Peyer's patch (tissue), 4 donors: Measurements from ENCODE around the gene CERS6.

ENCODE experiments used
- POLR2A ChIP-seq, 2 donors: fragments of 450-650 bp; IDR thresholded peaks; one replicate each; pipeline ENCODE4 v1.5.1; 2017; ENCODE audit warnings: antibody characterized with exemption in 2 of 2, mild to moderate bottlenecking in 2 of 2, moderate library complexity in 2 of 2
- TF ChIP-seq, protein P1 (sequence below), 6 experiments: fragments of 450-650 bp in 4 of 6; fragments of 200-600 bp in 2 of 6; sonication (generic) in 1 of 6; IDR thresholded peaks; one replicate each; pipeline ENCODE4 v1.5.1; 2017 to 2019; ENCODE audit warnings: antibody characterized with exemption in 6 of 6, mild to moderate bottlenecking in 3 of 6, moderate library complexity in 1 of 6

DNA sequence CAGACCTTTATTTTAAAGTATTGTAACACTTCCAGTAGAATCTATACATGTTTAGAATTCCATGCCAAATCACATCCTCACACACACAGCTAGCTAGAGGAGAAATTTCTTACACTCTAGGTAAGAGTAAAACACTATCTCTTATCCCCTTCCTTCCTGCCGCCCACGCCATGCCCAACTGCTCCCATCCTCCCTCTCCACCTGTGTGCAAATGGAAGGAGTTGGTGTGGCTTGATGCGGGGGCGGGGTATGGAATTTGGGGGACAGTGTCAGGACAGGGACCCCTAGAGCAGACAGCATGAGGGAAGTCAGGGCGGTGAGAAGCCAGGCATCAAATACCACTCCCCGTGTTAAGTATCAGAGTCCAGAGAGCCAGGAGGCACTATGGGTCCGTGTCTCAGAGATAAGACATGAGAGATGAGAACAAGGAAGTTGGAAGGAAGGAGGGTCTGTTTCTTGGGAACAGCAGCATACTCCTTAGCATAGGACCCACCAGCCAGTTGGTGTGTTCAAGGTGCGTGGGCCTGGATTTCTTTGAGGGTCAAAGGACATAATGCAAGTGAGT lies 297.8 kb downstream of the CERS6 start:
- TF ChIP-seq, protein P1, sequence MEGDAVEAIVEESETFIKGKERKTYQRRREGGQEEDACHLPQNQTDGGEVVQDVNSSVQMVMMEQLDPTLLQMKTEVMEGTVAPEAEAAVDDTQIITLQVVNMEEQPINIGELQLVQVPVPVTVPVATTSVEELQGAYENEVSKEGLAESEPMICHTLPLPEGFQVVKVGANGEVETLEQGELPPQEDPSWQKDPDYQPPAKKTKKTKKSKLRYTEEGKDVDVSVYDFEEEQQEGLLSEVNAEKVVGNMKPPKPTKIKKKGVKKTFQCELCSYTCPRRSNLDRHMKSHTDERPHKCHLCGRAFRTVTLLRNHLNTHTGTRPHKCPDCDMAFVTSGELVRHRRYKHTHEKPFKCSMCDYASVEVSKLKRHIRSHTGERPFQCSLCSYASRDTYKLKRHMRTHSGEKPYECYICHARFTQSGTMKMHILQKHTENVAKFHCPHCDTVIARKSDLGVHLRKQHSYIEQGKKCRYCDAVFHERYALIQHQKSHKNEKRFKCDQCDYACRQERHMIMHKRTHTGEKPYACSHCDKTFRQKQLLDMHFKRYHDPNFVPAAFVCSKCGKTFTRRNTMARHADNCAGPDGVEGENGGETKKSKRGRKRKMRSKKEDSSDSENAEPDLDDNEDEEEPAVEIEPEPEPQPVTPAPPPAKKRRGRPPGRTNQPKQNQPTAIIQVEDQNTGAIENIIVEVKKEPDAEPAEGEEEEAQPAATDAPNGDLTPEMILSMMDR (IDR thresholded peaks at IDR 0.05) = no peak
- no peak for TF ChIP-seq POLR2A (IDR thresholded peaks at IDR 0.05)
